Activated naive CD4-positive, alpha-beta T cell treated with anti-CD3 and anti-CD28 coated beads, Interleukin-2, amount 50 U/mL, for 24 hours (primary cell): ENCODE data around the gene MTMR6.

Source experiments
- H3K27ac Mint-ChIP-seq: one replicate; pipeline ENCODE4 v1.8.0; 2021; ENCODE audit warnings: mild to moderate bottlenecking, mixed read lengths
- H3K27me3 Mint-ChIP-seq: one replicate; pipeline ENCODE4 v1.8.0; 2021; ENCODE audit warnings: mixed read lengths
- H3K36me3 Mint-ChIP-seq: one replicate; pipeline ENCODE4 v1.8.0; 2021; ENCODE audit warnings: mixed read lengths
- H3K4me1 Mint-ChIP-seq: one replicate; pipeline ENCODE4 v1.8.0; 2021; ENCODE audit warnings: mixed read lengths
- H3K4me3 Mint-ChIP-seq: one replicate; pipeline ENCODE4 v1.8.0; 2021; ENCODE audit warnings: mild to moderate bottlenecking, mixed read lengths
- H3K9me3 Mint-ChIP-seq: one replicate; pipeline ENCODE4 v1.8.0; 2021; ENCODE audit warnings: mixed read lengths

The MTMR6 gene

GRCh38 chr13:25247360-25247759, 39.9 kb downstream of the MTMR6 start:
- H3K27ac Mint-ChIP-seq, result no peak overlapping the region
- no peaks in the 10 kb centered on the region for H3K4me1 Mint-ChIP-seq
- H3K36me3 Mint-ChIP-seq, result peaks cover 18% of the 10 kb centered on the region
- no peak overlapping the region for H3K4me3 Mint-ChIP-seq
- no peaks in the 10 kb centered on the region for H3K9me3 Mint-ChIP-seq
- no peaks in the 10 kb centered on the region for H3K27me3 Mint-ChIP-seq

DNA sequence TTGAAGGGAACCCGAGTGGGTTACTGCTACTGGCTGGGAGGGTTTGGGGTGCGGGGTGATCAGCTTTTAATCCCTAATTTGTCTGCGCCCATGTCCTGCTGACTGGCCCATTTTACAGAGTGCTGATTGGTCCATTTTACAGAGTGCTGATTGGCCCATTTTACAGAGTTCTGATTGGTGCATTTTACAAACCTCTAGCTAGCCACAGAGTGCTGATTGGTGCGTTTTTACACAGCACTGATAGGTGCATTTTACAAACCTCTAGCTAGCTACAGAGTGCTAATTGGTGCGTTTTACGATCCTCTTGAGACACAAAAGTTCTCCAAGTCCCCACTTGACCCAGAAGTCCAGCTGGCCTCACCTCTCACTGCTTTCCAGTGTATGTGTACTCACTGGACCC, 43.2 kb downstream of the MTMR6 start:
- Mint-ChIP-seq H3K9me3 (no peaks in the 10 kb centered on the region), H3K4me3 (no peak overlapping the region), H3K36me3 (peaks cover 14% of the 10 kb centered on the region), H3K27ac (no peak overlapping the region), H3K27me3 (no peaks in the 10 kb centered on the region), H3K4me1 (no peaks in the 10 kb centered on the region)

DNA sequence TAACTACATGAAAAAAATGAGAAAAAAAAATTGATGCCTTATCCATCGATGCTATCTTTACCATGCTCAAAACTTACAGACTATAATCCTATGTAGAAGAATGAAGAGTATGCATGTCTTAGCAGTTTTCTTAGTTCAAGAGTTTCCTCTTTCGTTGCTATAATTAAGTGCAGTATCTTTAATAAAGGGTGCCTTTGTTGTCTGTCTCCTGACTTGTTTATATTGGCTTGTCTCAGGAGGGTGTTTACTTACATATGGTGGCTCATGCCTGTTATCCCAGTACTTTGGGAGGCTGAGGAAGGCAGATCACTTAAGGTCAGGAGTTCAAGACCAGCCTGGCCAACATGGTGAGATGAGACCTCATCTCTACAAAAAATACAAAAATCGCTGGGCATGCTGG, 44.3 kb downstream of the MTMR6 start:
- Mint-ChIP-seq H3K36me3 (peaks cover 14% of the 10 kb centered on the region), H3K27me3 (no peaks in the 10 kb centered on the region), H3K27ac (no peak overlapping the region), H3K4me1 (no peaks in the 10 kb centered on the region), H3K4me3 (no peak overlapping the region), H3K9me3 (no peaks in the 10 kb centered on the region)

- Mint-ChIP-seq H3K36me3 (peaks cover 11% of the 10 kb centered on the region), H3K4me3 (no peak overlapping the region), H3K4me1 (no peaks in the 10 kb centered on the region), H3K27me3 (no peaks in the 10 kb centered on the region), H3K9me3 (no peaks in the 10 kb centered on the region), H3K27ac (no peak overlapping the region)
Observed at GRCh38 chr13:25241007-25241406, 46.3 kb downstream of the MTMR6 start.

DNA sequence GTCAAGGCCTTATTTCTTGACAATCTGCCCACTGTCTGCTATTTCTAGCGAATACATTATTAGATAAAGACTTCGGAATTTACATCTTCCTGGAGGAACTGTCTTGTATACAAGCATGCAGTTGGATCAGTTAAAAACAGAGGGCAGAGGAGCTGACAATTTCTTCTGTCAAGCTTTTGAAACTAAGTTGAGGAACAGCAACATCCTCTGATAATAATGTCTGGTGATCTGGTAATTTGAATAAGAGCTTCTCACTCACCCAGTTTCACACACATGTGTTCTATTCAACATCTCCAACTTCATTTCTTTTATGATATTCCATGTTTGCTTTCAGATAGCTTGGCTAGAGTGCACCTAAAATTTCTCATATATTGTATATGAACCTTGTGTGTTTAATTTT, 50.2 kb downstream of the MTMR6 start:
- Mint-ChIP-seq H3K27ac (no peak overlapping the region), H3K9me3 (no peaks in the 10 kb centered on the region), H3K4me1 (peaks cover 8% of the 10 kb centered on the region)

DNA sequence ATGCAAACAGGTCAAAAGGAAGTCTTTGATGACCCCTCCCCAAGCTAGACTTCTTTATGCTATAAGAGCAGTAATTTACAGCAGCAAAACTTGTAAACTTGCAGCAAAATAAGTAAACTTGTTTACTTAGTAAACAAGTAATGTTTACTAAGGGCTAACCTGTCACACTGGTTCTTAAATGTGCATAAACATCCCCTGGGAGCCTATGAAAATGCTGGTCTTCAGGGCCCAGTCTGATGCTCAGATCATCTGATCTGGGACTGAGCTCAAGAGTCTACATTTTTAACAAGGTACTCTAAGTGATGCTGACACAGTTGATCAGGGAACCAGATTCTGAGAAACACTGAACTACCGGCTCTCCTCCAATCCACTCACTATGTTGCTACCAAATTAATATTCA, 53.4 kb downstream of the MTMR6 start:
- no peak overlapping the region for H3K27ac Mint-ChIP-seq
- H3K9me3 Mint-ChIP-seq, result no peaks in the 10 kb centered on the region
- H3K4me1 Mint-ChIP-seq, result peaks cover 8% of the 10 kb centered on the region
- peaks cover 1% of the 10 kb centered on the region for H3K27me3 Mint-ChIP-seq
- H3K4me3 Mint-ChIP-seq, result no peak overlapping the region
- H3K36me3 Mint-ChIP-seq, result no peaks in the 10 kb centered on the region

More for the DNA sequence above, 50.2 kb downstream of the MTMR6 start:
- Mint-ChIP-seq H3K27me3 (peaks cover 1% of the 10 kb centered on the region), H3K36me3 (peaks cover 2% of the 10 kb centered on the region), H3K4me3 (no peak overlapping the region)

GRCh38 chr13:25232937-25233515, 54.3 kb downstream of the MTMR6 start:
- Mint-ChIP-seq H3K27ac (no peak overlapping the region), H3K9me3 (no peaks in the 10 kb centered on the region), H3K36me3 (peaks cover under 1% of the 10 kb centered on the region), H3K4me3 (no peak overlapping the region), H3K27me3 (peaks cover 1% of the 10 kb centered on the region), H3K4me1 (peaks cover 8% of the 10 kb centered on the region)

DNA sequence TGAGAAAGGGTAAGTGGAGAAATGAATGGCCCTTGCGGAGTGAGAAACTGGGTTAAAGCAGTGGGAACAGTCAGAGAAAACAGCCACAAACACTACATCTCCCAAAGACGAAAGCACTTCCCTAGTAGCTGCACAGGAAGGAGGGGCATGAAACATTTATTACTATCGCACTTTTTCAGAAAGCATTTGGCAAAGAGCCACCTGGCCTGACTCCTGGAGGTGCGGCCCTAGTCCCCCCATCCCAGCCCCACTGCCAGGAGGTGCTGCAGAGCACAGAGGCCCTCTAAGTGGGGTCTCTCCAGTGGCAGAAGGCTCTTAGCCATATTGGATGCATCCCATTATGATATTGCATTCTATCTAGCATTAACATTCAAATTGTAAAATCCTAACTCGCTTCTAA, 55.8 kb downstream of the MTMR6 start:
- Mint-ChIP-seq H3K4me3 (no peak overlapping the region), H3K27me3 (peaks cover 1% of the 10 kb centered on the region), H3K36me3 (peaks cover 2% of the 10 kb centered on the region), H3K9me3 (no peaks in the 10 kb centered on the region), H3K4me1 (peaks cover 8% of the 10 kb centered on the region), H3K27ac (no peak overlapping the region)

DNA sequence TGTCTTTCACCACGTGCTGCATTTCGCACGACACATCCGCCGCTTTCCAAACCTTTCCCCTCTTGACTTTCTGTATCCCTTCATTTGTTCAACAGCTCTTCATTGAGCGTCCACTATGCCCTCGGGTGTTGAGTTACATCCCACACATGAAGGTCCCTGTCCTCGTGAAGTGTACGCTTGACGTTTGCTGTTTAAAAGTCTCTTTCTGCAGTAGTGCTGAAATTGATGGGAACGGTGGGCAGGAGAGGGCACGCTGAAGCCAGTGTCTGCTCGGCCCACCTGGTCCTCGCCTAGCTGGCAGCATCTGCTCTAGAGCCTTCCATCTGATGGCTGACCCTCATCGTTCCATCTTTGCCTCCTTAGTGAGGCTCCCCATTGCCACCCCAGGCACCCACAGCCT, 59.6 kb downstream of the MTMR6 start:
- Mint-ChIP-seq H3K4me1 (no peaks in the 10 kb centered on the region), H3K9me3 (no peaks in the 10 kb centered on the region), H3K4me3 (no peak overlapping the region), H3K27ac (no peak overlapping the region), H3K36me3 (peaks cover 2% of the 10 kb centered on the region), H3K27me3 (peaks cover 1% of the 10 kb centered on the region)

GRCh38 chr13:25225970-25226369, 61.3 kb downstream of the MTMR6 start:
- Mint-ChIP-seq H3K27me3 (peaks cover 5% of the 10 kb centered on the region), H3K4me3 (no peak overlapping the region), H3K36me3 (peaks cover 2% of the 10 kb centered on the region), H3K27ac (no peak overlapping the region), H3K4me1 (no peaks in the 10 kb centered on the region), H3K9me3 (no peaks in the 10 kb centered on the region)

DNA sequence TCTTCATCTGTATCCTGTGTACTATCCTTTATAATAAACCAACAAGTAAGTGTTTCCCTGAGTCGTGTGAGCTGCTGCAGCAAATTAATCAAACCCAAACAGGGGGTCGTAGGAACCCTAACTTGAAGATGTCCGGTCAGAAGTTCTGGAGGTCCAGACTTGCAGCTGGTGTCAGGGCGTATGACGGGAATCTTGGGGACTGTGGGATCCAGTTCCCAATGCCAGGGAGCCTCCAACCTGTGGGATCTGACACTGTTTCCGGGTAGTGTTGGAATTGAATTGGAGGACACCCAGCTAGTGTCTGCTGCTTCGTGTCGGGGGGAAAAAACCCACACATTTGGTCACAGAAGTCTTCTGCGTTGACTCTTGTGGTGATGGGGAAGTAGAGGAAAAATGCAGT, 63.1 kb downstream of the MTMR6 start:
- H3K9me3 Mint-ChIP-seq, result no peaks in the 10 kb centered on the region
- H3K4me3 Mint-ChIP-seq, result no peak overlapping the region
- H3K27ac Mint-ChIP-seq, result no peak overlapping the region
- H3K36me3 Mint-ChIP-seq, result peaks cover 2% of the 10 kb centered on the region
- peaks cover 6% of the 10 kb centered on the region for H3K27me3 Mint-ChIP-seq
- H3K4me1 Mint-ChIP-seq, result no peaks in the 10 kb centered on the region

DNA sequence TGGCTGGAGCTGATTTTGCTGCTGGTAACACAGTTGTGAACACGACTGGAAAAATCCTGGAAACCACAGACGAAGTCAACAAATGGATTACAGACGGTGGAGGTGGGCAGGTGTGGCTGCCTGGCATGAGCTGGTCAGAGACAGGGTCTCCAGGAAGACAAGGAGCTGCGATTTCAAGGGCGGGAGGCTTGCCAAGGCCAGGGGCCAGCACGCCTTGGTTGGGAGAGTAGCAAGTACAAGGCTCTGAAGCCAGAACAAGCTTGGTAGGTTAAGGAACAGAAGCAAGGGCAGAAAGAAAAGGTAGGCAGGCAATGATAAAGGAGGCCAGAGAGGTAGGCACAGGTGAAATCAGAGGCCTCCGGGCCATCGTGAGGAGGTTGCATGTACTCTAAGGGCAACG, 64.5 kb downstream of the MTMR6 start:
- Mint-ChIP-seq H3K36me3 (no peaks in the 10 kb centered on the region), H3K27ac (no peak overlapping the region), H3K27me3 (peaks cover 6% of the 10 kb centered on the region), H3K4me3 (no peak overlapping the region), H3K4me1 (no peaks in the 10 kb centered on the region), H3K9me3 (no peaks in the 10 kb centered on the region)

GRCh38 chr13:25218019-25218418, 69.3 kb downstream of the MTMR6 start:
- Mint-ChIP-seq H3K4me1 (no peaks in the 10 kb centered on the region), H3K27ac (no peak overlapping the region), H3K36me3 (no peaks in the 10 kb centered on the region), H3K4me3 (no peak overlapping the region), H3K27me3 (peaks cover 5% of the 10 kb centered on the region), H3K9me3 (no peaks in the 10 kb centered on the region)

GRCh38 chr13:25217023-25217885, 70.0 kb downstream of the MTMR6 start:
- Mint-ChIP-seq H3K27me3 (peaks cover 3% of the 10 kb centered on the region), H3K4me1 (no peaks in the 10 kb centered on the region), H3K36me3 (no peaks in the 10 kb centered on the region)

GRCh38 chr13:25215253-25215575, 72.1 kb downstream of the MTMR6 start:
- Mint-ChIP-seq H3K4me1 (no peaks in the 10 kb centered on the region), H3K9me3 (no peaks in the 10 kb centered on the region), H3K27me3 (no peaks in the 10 kb centered on the region), H3K36me3 (no peaks in the 10 kb centered on the region), H3K4me3 (no peak overlapping the region), H3K27ac (no peak overlapping the region)

More at GRCh38 chr13:25217023-25217885, 70.0 kb downstream of the MTMR6 start:
- H3K27ac Mint-ChIP-seq, result no peak overlapping the region
- H3K4me3 Mint-ChIP-seq, result no peak overlapping the region
- no peaks in the 10 kb centered on the region for H3K9me3 Mint-ChIP-seq

DNA sequence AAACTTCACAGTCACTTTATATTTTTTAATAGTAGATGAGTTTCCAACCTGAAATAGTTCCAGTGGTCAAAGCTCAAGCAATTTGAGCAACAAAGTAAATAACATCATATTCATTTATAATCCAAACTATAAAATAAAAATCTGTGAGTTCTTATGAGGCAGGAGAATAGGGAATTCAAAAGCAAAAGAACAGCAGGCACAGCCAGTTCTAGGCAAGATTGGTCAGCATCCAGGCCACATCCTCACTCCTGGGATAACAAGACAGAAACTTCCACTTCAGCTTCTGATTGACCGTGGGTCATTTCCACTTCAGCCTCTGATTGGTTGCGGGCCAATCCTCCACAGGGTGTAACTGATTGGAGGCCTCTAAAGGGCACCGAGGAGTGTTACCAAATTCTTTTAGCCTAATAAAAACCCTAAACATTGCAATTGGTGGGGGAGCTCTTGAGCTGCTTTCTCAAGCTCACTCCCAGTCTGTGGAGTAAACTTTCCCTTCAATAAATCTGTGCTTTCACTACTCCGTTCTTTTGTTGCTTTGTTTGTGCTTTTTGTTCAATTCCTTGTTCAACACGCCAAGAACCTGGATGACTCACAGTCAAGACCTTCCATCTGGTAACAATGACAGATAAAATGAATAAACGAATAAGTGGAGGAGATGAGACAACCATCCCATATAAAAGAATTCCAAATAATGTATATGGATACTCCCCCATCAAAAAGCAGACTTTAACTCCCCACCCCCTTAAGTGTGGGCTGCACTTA, 72.6 kb downstream of the MTMR6 start:
- Mint-ChIP-seq H3K27ac (no peak overlapping the region), H3K4me1 (no peaks in the 10 kb centered on the region)

More for the DNA sequence above, 72.6 kb downstream of the MTMR6 start:
- no peaks in the 10 kb centered on the region for H3K36me3 Mint-ChIP-seq
- no peaks in the 10 kb centered on the region for H3K9me3 Mint-ChIP-seq
- no peaks in the 10 kb centered on the region for H3K27me3 Mint-ChIP-seq
- no peak overlapping the region for H3K4me3 Mint-ChIP-seq
